Spleen (tissue), 11 donors: Measurements from ENCODE around the gene WNK1. TPM values are rescaled to one million over a fixed set of nuclear protein-coding genes. Genes with fewer than 3 reads are reported as not detected.

Source experiments
- DNase-seq: peaks from one replicate; pipeline ENCODE4 v3.0.0-alpha.2; 2020
- H3K27ac ChIP-seq, 8 donors: fragments of 200-600 bp; sonication (generic) in 7 of 8; 1 replicate in 4 of 8; 2 replicates in 4 of 8; pipeline versions ENCODE4 v1.5.0 to v1.8.0; 2016 to 2021; ENCODE audit warnings: inconsistent platforms in 4 of 8, mild to moderate bottlenecking in 4 of 8, moderate library complexity in 1 of 8
- H3K27me3 ChIP-seq, 7 donors: fragments of 200-600 bp; sonication (generic) in 6 of 7; replicated peaks in 1 of 7; 1 replicate in 4 of 7; 2 replicates in 3 of 7; pipeline versions ENCODE4 v1.5.0 to v1.8.0; 2016 to 2021; ENCODE audit warnings: inconsistent platforms in 3 of 7, mild to moderate bottlenecking in 1 of 7
- H3K36me3 ChIP-seq, 6 donors: fragments of 200-600 bp; sonication (generic) in 5 of 6; 1 replicate in 4 of 6; 2 replicates in 2 of 6; pipeline versions ENCODE4 v1.5.0 to v1.8.0; 2016 to 2021; ENCODE audit warnings: inconsistent platforms in 2 of 6
- H3K4me1 ChIP-seq, 6 donors: fragments of 200-600 bp; sonication (generic) in 5 of 6; 1 replicate in 3 of 6; 2 replicates in 3 of 6; pipeline versions ENCODE4 v1.5.0 to v1.8.0; 2016 to 2021; ENCODE audit warnings: inconsistent platforms in 3 of 6
- H3K4me3 ChIP-seq, 8 donors: fragments of 200-600 bp; sonication (generic) in 7 of 8; 1 replicate in 4 of 8; 2 replicates in 4 of 8; pipeline versions ENCODE4 v1.5.0 to v1.8.0; 2016 to 2021; ENCODE audit warnings: inconsistent platforms in 4 of 8, mild to moderate bottlenecking in 4 of 8, moderate library complexity in 2 of 8
- H3K9me3 ChIP-seq, 8 donors: fragments of 200-600 bp; sonication (generic) in 7 of 8; 1 replicate in 4 of 8; 2 replicates in 4 of 8; pipeline versions ENCODE4 v1.5.0 to v1.8.0; 2016 to 2021; ENCODE audit warnings: inconsistent platforms in 4 of 8
- CTCF ChIP-seq, 11 experiments: fragments of 200-600 bp in 7 of 11; fragments of 450-650 bp in 4 of 11; sonication (generic) in 4 of 11; IDR thresholded peaks in 8 of 11; conservative IDR thresholded peaks in 3 of 11; 1 replicate in 7 of 11; 2 replicates in 4 of 11; pipeline versions ENCODE4 v1.4.0 to v1.8.0; 2016 to 2021; ENCODE audit warnings: antibody characterized with exemption in 11 of 11, inconsistent platforms in 4 of 11, mild to moderate bottlenecking in 1 of 11
- POLR2A ChIP-seq, 3 donors: fragments of 450-650 bp; IDR thresholded peaks; one replicate each; pipeline ENCODE4 v1.5.1; 2017; ENCODE audit warnings: antibody characterized with exemption in 3 of 3, mild to moderate bottlenecking in 1 of 3
- POLR2AphosphoS5 ChIP-seq, 3 donors: sonication (generic); formaldehyde crosslinking; IDR thresholded peaks; one replicate each; pipeline ENCODE4 v1.5.1; 2017; ENCODE audit warnings: antibody characterized with exemption in 3 of 3
- WGBS, 5 donors: extraction: QIAGEN DNeasy Blood & Tissue Kit in 3 of 5; methylation state at CpG; one replicate each; pipeline versions ENCODE4 v1.1.5 to v1.1.7; 2013 to 2018; 5-methylcytosine and 5-hydroxymethylcytosine counted together
- intact Hi-C: fragments of 100-400 bp; cut with DNase I; formaldehyde crosslinking; loops from one replicate; pipeline ENCODE4 v1.15.0; 2023; ENCODE audit warnings: low total_unique reads
- polyA plus RNA-seq, 3 donors: library from polyadenylated mRNA; stranded (reverse); fragments of 200-250 nt; gene quantifications; one replicate each; pipeline ENCODE4 v1.2.1, GENCODE V29; 2013
- total RNA-seq, 7 donors: library from RNA; depleted of rRNA in 3 of 7; stranded (reverse); fragments of >200 nt in 3 of 7; fragmentation: NEBNext Ultra II Directional in 4 of 7; extraction: Animal tissue kit (Norgen Biotek cat#: 25700) in 4 of 7; gene quantifications; one replicate each; pipeline versions ENCODE4 v1.1.0 to v1.2.1, GENCODE V29; 2016 to 2021
- donor health status: healthy with polysubstance abuse.
- donor health status: DM: no; HTN: no; CAD: no; lungs with moderate emphysema.
- donor health status: DM: no; HTN: no; CAD: no.
- donor health status: Bipolar disorder and iron deficiency.
- donor health status: healthy.
- donor health status: DM: no; HTN: no; CAD: no.
- donor health status: DM: yes; HTN: yes; CAD: no.

The WNK1 gene
- total and polyA plus RNA-seq, 10 donors, result 8.8 to 261 (median 202) TPM

GRCh38 chr12:751192-751998, 984 bp upstream of the WNK1 start:
- H3K4me1 ChIP-seq, result peaks cover 14 to 53% (median 42%) of the 10 kb centered on the region in 6 donors
- intact Hi-C loops, result loop anchor here (10.0 kb wide), 3 partner anchors 53 to 177 kb away; no protein-coding TSS in a partner anchor
- WGBS, 5 donors, result 0% methylated on average over 40 to 42 of the region's 42 CpGs
- no peaks in the 10 kb centered on the region for H3K27me3 ChIP-seq
- DNase-seq, result peak; percentile 98
- H3K36me3 ChIP-seq, result no peaks in the 10 kb centered on the region
- H3K4me3 ChIP-seq, result peak overlapping the region; percentile 70 to 89 (median 79)
- TF ChIP-seq POLR2A (IDR thresholded peaks at IDR 0.05), result peak in 1 of 3 donors; percentile 47
- TF ChIP-seq POLR2AphosphoS5 (IDR thresholded peaks at IDR 0.05), result peak; percentile 92 to 96 (median 95)
- TF ChIP-seq CTCF (IDR thresholded peaks at IDR 0.05 in 8 of 11, conservative IDR thresholded peaks at IDR 0.05 in 3 of 11), result peak; percentile 66 to 93 (median 84)
- H3K9me3 ChIP-seq, result no peaks in the 10 kb centered on the region
- peak overlapping the region; percentile 85 to 100 (median 98) for H3K27ac ChIP-seq

GRCh38 chr12:752695-753610, 574 bp downstream of the WNK1 start:
- Histone ChIP-seq H3K36me3 (no peaks in the 10 kb centered on the region), H3K9me3 (no peaks in the 10 kb centered on the region), H3K27me3 (no peaks in the 10 kb centered on the region), H3K4me3 (peak overlapping the region; percentile 70 to 89 (median 79)), H3K27ac (peak overlapping the region; percentile 85 to 100 (median 98)), H3K4me1 (peaks cover 21 to 68% (median 56%) of the 10 kb centered on the region in 6 donors)
- peak; percentile 94 for DNase-seq
- WGBS, 5 donors, result 0 to 1% (median 1%) methylated on average over 27 to 115 of the region's 115 CpGs
- intact Hi-C loops, result loop anchor here (10.0 kb wide), 3 partner anchors 52 to 178 kb away; no protein-coding TSS in a partner anchor
- TF ChIP-seq POLR2AphosphoS5 (IDR thresholded peaks at IDR 0.05) (peak in 2 of 3 donors; percentile 0 to 68), POLR2A (IDR thresholded peaks at IDR 0.05) (no peak), CTCF (IDR thresholded peaks at IDR 0.05 in 8 of 11, conservative IDR thresholded peaks at IDR 0.05 in 3 of 11) (peak in 6 of 11 experiments; percentile 5 to 44 (median 34))

GRCh38 chr12:753611-754472, 1.5 kb downstream of the WNK1 start:
- intact Hi-C loops, result loop anchor here (10.0 kb wide), 3 partner anchors 51 to 179 kb away; no protein-coding TSS in a partner anchor
- no peaks in the 10 kb centered on the region for H3K9me3 ChIP-seq
- peak overlapping the region; percentile 70 to 89 (median 79) for H3K4me3 ChIP-seq
- TF ChIP-seq POLR2AphosphoS5 (IDR thresholded peaks at IDR 0.05), result peak; percentile 35 to 78 (median 62)
- TF ChIP-seq CTCF (IDR thresholded peaks at IDR 0.05 in 8 of 11, conservative IDR thresholded peaks at IDR 0.05 in 3 of 11), result peak in 5 of 11 experiments; percentile 14 to 42 (median 30)
- no peak for TF ChIP-seq POLR2A (IDR thresholded peaks at IDR 0.05)
- H3K27ac ChIP-seq, result peak overlapping the region; percentile 85 to 100 (median 98)
- H3K4me1 ChIP-seq, result peaks cover 22 to 77% (median 58%) of the 10 kb centered on the region in 6 donors
- H3K36me3 ChIP-seq, result no peaks in the 10 kb centered on the region
- no peaks in the 10 kb centered on the region for H3K27me3 ChIP-seq
- 1% methylated on average over 28 to 63 of the region's 63 CpGs for WGBS, 5 donors
- DNase-seq, result peak; percentile 92
